Fibroblast of the aortic adventitia (primary cell): ENCODE measurements around the gene DNAJC22. TPM values are rescaled to one million over a fixed set of nuclear protein-coding genes. Genes with fewer than 3 reads are reported as not detected.

Experiments used
- DNase-seq: peaks from one replicate; pipeline ENCODE4 v3.0.0-alpha.2; 2010; ENCODE audit warnings: low read depth
- H3K4me3 ChIP-seq: 2 replicates; pipeline ENCODE4 v1.5.1; 2011; ENCODE audit warnings: low read depth, mild to moderate bottlenecking, control low read depth, low read length, moderate library complexity
- total RNA-seq: library from RNA; depleted of rRNA; stranded (reverse); fragments of >200 nt; gene quantifications from 2 replicates; pipeline ENCODE4 v1.2.3, GENCODE V29; 2012; ENCODE audit warnings: low replicate concordance
- TF ChIP-seq, protein P1 (sequence below): IDR thresholded peaks from 2 replicates; pipeline ENCODE4 v1.5.1; 2011; ENCODE audit warnings: mild to moderate bottlenecking, low read length, control low read depth, inconsistent platforms; ENCODE audit not compliant: insufficient read depth

DNAJC22 gene
- total RNA-seq, 1 donor: 1.6 TPM

DNA sequence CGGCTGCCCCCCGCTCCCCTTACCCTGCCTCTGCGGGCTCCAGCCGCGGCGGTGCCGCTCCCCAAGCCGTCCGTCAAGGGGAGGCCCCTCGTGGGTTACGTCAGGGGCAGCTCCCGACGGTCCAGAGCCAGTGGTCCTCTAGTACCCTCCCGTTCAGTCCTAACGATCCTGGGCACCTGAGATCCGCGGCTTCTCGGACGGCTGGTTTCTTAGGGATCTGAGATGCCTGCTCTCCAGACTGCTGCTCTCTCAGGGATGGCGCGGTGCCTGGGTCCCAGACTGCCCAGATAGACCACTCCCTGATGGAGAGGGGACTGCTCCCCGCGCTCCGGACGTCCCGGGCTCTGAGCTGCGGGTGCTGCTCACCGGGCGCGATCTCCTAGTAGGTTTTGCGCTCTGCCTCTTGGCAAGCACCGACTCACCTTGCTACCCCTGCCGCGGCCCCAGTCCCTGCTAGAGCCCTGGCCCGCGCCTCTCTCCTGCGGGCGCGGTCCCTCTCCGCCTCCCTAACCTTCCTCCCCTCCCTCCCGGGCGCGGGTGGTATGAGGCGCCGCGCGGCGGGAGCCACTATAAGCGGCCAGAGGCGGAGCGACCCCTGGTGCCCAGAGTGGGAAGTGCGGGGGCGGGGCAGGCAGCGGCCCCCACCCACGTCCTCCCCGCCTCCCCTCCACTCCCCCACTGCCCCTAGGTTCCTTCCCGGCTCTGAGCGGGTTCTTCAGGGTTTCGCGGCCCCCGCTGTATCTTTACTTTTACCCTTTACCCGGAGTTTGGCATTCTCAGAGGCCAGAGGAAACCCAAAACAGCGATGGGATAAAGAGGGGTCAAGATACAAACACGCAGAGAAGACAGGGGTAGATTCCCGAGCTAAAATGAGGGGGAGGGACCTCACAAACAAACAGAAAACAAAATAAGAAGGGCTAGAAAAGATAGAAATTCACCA, 9.8 kb upstream of the DNAJC22 start, which contains the start of gene C1QL4:
TSS of gene C1QL4 (minus strand) at position 544 of the 940 bp plus-strand sequence. CDS start 711 bp downstream, outside the sequence.
- TF ChIP-seq, protein P1, sequence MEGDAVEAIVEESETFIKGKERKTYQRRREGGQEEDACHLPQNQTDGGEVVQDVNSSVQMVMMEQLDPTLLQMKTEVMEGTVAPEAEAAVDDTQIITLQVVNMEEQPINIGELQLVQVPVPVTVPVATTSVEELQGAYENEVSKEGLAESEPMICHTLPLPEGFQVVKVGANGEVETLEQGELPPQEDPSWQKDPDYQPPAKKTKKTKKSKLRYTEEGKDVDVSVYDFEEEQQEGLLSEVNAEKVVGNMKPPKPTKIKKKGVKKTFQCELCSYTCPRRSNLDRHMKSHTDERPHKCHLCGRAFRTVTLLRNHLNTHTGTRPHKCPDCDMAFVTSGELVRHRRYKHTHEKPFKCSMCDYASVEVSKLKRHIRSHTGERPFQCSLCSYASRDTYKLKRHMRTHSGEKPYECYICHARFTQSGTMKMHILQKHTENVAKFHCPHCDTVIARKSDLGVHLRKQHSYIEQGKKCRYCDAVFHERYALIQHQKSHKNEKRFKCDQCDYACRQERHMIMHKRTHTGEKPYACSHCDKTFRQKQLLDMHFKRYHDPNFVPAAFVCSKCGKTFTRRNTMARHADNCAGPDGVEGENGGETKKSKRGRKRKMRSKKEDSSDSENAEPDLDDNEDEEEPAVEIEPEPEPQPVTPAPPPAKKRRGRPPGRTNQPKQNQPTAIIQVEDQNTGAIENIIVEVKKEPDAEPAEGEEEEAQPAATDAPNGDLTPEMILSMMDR: peak; percentile 93
- DNase-seq: peak; percentile 56
- peak within 1 kb of the TSS; percentile 60 for H3K4me3 ChIP-seq

DNA sequence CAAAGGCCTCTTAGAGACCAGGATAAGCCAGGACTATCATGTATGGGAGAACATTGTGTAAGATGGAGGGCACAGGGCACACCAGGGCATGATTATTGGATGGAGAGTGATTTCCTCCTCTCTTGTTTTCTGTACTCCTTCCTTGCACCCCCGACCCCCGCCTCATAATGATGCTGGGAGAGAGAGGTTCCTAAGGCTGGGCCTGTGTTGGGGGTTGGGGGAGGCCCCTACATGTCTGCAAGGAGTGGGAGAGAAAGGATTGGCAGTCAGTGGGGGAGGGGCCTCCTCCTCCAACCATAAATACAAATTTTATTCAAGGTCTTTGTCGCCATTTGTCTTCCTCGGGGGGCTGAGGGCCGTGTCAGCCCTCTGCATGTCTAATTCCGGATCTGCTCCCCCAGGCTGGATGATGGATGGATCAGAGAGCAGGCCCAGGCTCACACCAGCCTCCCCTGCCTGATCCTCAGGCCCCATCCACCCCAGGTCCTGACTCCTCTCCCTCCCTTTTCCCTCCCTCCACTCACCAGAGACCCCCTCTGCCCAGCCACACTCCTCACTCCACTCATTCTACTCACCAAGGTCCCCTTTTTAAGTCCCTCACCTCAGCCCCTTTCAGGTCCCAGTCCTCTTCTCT, 7.7 kb upstream of the DNAJC22 start:
- H3K4me3 ChIP-seq: no peak overlapping the region
- TF ChIP-seq, protein P1: no peak
- no peak for DNase-seq

DNA sequence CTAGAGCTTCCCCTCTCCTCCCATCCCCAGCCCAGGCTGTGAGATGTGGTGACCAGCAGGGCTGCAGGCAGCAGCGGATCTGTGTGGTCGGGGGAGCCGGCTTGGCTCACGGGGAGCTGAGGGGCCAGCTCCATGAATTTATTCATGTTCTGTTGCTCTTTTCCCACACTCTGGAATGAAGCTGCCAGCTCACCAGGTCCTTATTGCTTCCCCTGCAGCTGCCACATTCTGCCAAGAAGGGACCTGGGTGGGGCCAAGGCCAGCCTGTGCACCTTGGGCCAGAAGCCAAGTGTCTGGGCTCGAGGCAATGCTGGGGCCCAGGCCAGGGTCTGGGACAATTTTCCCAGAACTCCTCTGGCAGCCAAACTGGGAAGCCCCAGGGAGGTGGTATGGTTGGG, 7.2 kb upstream of the DNAJC22 start:
- TF ChIP-seq, protein P1: no peak
- DNase-seq: no peak

DNA sequence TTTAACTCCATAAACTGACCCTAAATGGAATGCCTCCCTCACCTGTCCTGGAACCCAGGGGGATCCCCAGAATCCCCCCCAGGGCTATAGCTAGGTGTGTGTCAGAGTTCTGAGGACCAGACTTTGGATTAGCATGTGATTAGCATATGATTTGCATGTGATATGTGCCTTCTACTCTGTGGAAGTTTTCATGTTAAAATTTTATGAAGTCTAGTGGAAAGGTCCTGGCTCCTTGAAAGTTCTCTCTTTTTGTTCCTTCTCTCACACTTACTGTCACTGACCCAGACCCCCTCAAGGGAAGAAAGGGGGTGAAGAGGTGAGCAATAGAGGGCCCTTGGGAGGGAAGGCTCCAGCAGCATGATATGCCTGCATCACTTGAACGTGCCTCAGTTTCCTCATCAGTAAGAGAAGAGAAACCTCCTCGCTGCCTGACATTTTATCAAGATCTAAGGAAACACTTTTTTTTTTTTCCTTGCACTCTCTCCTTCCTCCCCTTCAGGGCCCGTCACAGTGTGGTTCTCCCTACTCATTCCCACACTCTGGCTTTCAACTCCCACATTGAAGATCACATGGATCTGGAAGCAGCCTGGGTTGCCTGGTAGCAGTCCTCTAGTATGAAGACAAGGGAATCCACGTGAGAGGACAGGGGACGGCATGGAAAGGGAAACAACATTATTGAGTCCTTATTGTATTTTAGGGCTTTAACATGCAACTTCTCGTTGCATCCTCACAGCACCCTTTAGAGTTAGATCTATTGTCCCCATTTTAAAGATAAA, 6.4 kb upstream of the DNAJC22 start:
- DNase-seq: no peak
- no peak overlapping the region for H3K4me3 ChIP-seq
- TF ChIP-seq, protein P1: no peak

More for the DNA sequence above, 7.2 kb upstream of the DNAJC22 start:
- no peak overlapping the region for H3K4me3 ChIP-seq

DNA sequence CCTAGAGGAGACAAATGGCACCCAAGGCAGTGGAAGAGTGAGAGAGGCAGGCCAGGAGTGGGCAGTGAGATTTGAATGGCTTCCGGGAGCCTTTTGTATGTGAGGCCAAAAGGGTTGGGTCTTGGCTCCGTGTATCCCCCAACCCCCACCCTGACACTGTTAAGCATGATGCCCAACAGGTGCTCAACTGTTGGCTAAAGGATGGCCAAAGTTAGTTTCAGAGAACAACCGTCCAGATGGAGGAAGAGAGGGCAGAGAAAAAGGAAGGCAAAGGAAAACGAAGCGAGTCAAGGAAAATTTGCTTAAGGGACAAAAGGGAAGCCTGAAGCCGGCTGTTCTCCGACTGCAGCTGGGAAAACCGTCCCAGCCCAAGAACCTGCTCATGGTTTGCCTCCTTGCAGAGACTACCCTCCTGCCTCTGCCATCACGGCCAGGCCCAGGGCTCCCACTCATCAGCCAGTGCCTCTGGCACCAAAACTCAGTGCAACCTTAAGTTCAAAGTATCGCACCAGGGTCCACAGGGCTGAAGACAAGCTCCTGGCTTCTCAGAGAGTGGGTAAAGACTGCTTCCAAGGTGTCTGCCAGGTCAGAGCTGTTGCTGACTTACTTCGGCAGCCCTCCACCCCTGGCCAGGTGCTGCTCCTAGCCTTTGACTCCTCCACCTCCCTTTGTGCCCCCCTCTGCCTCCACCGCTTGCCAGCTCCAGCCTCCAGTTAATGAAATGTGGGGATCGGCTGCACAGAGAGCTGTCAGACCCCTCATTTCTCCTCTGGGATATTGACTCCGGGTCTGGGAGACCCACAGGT, 5.5 kb upstream of the DNAJC22 start:
- TF ChIP-seq, protein P1: no peak
- DNase-seq: no peak
- H3K4me3 ChIP-seq: no peak overlapping the region

DNA sequence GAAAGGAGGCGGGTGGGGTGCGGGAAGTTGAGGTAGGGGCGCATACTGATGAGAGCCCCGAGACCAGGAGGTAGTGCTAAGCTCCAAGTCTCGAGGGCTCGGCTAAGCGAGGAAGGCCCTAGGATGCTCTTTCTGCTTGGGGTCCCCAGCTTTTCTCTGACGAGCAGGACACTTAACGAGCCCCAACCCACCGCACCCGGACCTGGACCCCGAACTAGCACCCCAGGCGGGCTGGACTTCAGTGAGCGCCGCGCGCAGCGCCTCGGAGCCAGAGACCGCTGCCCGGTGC, 5.0 kb upstream of the DNAJC22 start:
- peak overlapping the region; percentile 56 for H3K4me3 ChIP-seq
- TF ChIP-seq, protein P1: no peak

More for the DNA sequence above, 5.0 kb upstream of the DNAJC22 start:
- no peak for DNase-seq
